ENCODE measurements around the gene MPPE1. TPM values are rescaled to one million over a fixed set of nuclear protein-coding genes. Genes with fewer than 3 reads are reported as not detected.

Gene MPPE1
- total RNA-seq, 2 experiments from 2014 or later = 62.6 to 68.3 TPM

- H3K27me3 ChIP-seq (ENCODE audit: control insufficient read depth in 1 of 2, insufficient read depth in 2 of 2, low read length in 2 of 2) = no peaks in the 10 kb centered on the region
- intact Hi-C loops (cut with DNase I, micrococcal nuclease) = no loop called here
- no peak overlapping the region for H3K4me3 ChIP-seq (ENCODE audit: low read length)
- Mint-ChIP-seq H3K27ac (no peak overlapping the region), H3K9me3 (no peaks in the 10 kb centered on the region), H3K36me3 (ENCODE audit: low read depth) (no peaks in the 10 kb centered on the region), H3K4me1 (ENCODE audit: low read depth) (peaks cover 4% of the 10 kb centered on the region), H3K4me3 (no peak overlapping the region), H3K27me3 (no peaks in the 10 kb centered on the region)
- no peak overlapping the region for H3K27ac ChIP-seq (ENCODE audit: low read depth in 1 of 2, low read length in 2 of 2)
- no peaks in the 10 kb centered on the region for H3K4me1 ChIP-seq (ENCODE audit: insufficient read depth, low read length)
- ChIA-PET CTCF (interaction anchor here (0.6 to 6.5 kb wide), 2 partner anchors 31 to 55 kb away, joined by 3 to 79 read pairs; no protein-coding TSS in a partner anchor), POLR2A (interaction anchor here (0.7 kb wide), 1 partner anchor 10 kb away, joined by 3 read pairs; no protein-coding TSS in a partner anchor)
- ATAC-seq (ENCODE audit: poor library complexity) (no peak), DNase-seq (no peak)
- no peaks in the 10 kb centered on the region for H3K9me3 ChIP-seq (ENCODE audit: control insufficient read depth in 1 of 2, insufficient read depth in 1 of 2, low read length in 2 of 2)
- no peaks in the 10 kb centered on the region for H3K36me3 ChIP-seq (ENCODE audit: insufficient read depth, low read length)
- TF ChIP-seq CTCF (IDR thresholded peaks at IDR 0.05) = no peak
These were observed 32.8 kb upstream of the MPPE1 start for GRCh38 chr18:11940956-11941355.

DNA sequence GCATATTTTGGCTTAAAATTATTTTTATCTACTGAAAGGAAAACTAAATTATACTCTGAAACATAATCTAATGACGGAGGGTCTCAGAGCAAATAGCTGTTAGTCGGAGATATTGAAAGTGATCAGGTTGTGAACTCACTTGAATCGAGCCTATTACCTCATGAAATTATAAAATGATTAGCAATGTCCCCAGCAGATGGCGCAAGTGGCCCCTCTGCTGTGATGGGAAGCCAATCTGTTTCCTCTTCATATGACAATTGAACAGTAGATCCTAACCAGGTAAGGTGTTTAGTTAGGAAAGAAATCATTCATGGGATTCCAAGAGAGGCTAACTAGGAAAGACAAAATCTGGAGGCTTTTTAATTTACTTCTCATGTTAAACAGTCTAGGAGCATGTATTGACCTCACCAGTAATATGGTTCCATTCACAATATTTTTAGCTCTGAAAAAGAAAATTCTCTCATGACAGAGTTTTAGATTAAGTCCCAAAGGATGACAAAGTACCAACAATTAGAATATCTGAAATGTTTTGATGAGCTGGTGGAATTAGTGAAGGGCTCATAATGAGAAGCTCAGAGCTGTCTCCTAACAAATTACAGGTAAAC lies 29.9 kb upstream of the MPPE1 start:
- Mint-ChIP-seq H3K27me3 (no peaks in the 10 kb centered on the region), H3K4me3 (no peak overlapping the region), H3K36me3 (ENCODE audit: low read depth) (no peaks in the 10 kb centered on the region), H3K27ac (no peak overlapping the region), H3K4me1 (ENCODE audit: low read depth) (peaks cover 4% of the 10 kb centered on the region), H3K9me3 (no peaks in the 10 kb centered on the region)
- ATAC-seq (ENCODE audit: poor library complexity) (peak; percentile 68), DNase-seq (peak; percentile 57 to 86 (median 71))
- Histone ChIP-seq H3K27me3 (ENCODE audit: control insufficient read depth in 1 of 2, insufficient read depth in 2 of 2, low read length in 2 of 2) (no peaks in the 10 kb centered on the region), H3K4me3 (ENCODE audit: low read length) (no peak overlapping the region), H3K9me3 (ENCODE audit: control insufficient read depth in 1 of 2, insufficient read depth in 1 of 2, low read length in 2 of 2) (no peaks in the 10 kb centered on the region), H3K4me1 (ENCODE audit: insufficient read depth, low read length) (no peaks in the 10 kb centered on the region), H3K36me3 (ENCODE audit: insufficient read depth, low read length) (no peaks in the 10 kb centered on the region), H3K27ac (ENCODE audit: low read depth in 1 of 2, low read length in 2 of 2) (no peak overlapping the region)
- peak; percentile 77 for TF ChIP-seq CTCF (IDR thresholded peaks at IDR 0.05)
- ChIA-PET CTCF (interaction anchor here (1.0 to 6.5 kb wide), 6 partner anchors 9 to 101 kb away, joined by 3 to 79 read pairs (median 4); no protein-coding TSS in a partner anchor), POLR2A (interaction anchor here (1.5 to 1.6 kb wide), 2 partner anchors 58 to 87 kb away, joined by 3 to 12 read pairs; partner anchors contain the start of gene CHMP1B)
- intact Hi-C loops (cut with DNase I, micrococcal nuclease) = loop anchor here (1.0 to 5.0 kb wide), 7 partner anchors 57 to 1086 kb away; partner anchors contain the start of gene SPIRE1 (in 1 of the 2)

GRCh38 chr18:11932393-11932792 lies 24.3 kb upstream of the MPPE1 start:
- Mint-ChIP-seq H3K4me3 (no peak overlapping the region), H3K4me1 (ENCODE audit: low read depth) (no peaks in the 10 kb centered on the region), H3K27ac (no peak overlapping the region), H3K9me3 (no peaks in the 10 kb centered on the region), H3K36me3 (ENCODE audit: low read depth) (no peaks in the 10 kb centered on the region), H3K27me3 (no peaks in the 10 kb centered on the region)
- Histone ChIP-seq H3K4me1 (ENCODE audit: insufficient read depth, low read length) (no peaks in the 10 kb centered on the region), H3K27me3 (ENCODE audit: control insufficient read depth in 1 of 2, insufficient read depth in 2 of 2, low read length in 2 of 2) (peaks cover 0 to 2% of the 10 kb centered on the region in 2 experiments), H3K36me3 (ENCODE audit: insufficient read depth, low read length) (no peaks in the 10 kb centered on the region), H3K27ac (ENCODE audit: low read depth in 1 of 2, low read length in 2 of 2) (no peak overlapping the region), H3K9me3 (ENCODE audit: control insufficient read depth in 1 of 2, insufficient read depth in 1 of 2, low read length in 2 of 2) (no peaks in the 10 kb centered on the region), H3K4me3 (ENCODE audit: low read length) (no peak overlapping the region)
- CTCF ChIA-PET = interaction anchor here (2.2 kb wide), 1 partner anchor 63 kb away, joined by 7 read pairs; no protein-coding TSS in a partner anchor
- ATAC-seq (ENCODE audit: poor library complexity) = no peak
- DNase-seq = no peak
- no peak for TF ChIP-seq CTCF (IDR thresholded peaks at IDR 0.05)
- intact Hi-C loops (cut with DNase I, micrococcal nuclease) = no loop called here
- POLR2A ChIA-PET = no interaction called here

Measured in CD4-positive, alpha-beta T cell (primary cell).